GM12801 (cell line): ENCODE results near the gene SNX5.

Source experiments
- CTCF ChIP-seq: IDR thresholded peaks from one replicate; pipeline ENCODE4 v1.5.1; 2011; ENCODE audit warnings: control low read depth; ENCODE audit not compliant: insufficient read length; ENCODE audit errors: extremely low read depth

SNX5 gene

GRCh38 chr20:17956099-17956685 is 12.4 kb downstream of the SNX5 start:
- no peak for TF ChIP-seq CTCF

- TF ChIP-seq CTCF = no peak
Measured at GRCh38 chr20:17955302-17955701, 13.3 kb downstream of the SNX5 start.

DNA sequence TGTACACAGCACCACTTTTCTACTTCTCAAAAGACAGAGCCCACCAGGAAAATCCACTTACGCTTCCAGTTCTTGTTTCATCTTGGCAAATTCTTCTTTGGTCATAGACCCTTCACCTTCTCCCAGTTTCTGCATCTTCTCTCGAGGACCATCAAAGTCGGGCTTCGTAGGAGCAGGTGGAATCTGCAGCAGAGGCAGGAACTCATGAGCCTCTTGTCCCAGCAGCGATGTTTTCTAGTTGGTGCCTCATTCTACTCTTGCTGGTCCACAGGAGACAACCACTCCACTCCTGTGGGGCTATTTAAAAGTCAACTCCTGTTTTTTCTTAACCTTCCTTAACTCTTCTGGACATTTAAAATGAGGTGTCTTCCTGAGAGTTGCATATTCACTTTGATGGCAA is 14.7 kb downstream of the SNX5 start:
- no peak for TF ChIP-seq CTCF

- TF ChIP-seq CTCF = no peak
Measured at GRCh38 chr20:17952692-17953684, 15.6 kb downstream of the SNX5 start.

DNA sequence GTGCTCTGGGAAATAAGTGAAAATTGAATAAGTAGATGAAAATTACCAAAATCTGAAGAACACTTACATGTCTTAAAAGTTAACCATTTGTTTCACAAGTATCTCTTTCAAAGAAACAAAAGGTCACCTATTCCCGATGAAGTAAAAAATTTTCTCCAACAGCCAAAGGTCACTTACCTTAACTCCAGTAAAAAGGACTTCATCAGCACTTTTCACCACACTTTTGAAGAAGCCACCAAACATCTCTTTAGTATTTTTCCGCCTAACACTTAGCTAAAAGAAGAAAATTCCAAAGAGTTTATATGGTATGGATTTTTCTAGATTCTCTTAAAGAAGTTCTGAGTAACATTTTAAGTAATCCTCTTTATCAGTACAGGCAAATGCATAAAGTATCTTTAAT is 17.3 kb downstream of the SNX5 start:
- no peak for TF ChIP-seq CTCF

- TF ChIP-seq CTCF = no peak
Measured at GRCh38 chr20:17950670-17951069, 17.9 kb downstream of the SNX5 start.

DNA sequence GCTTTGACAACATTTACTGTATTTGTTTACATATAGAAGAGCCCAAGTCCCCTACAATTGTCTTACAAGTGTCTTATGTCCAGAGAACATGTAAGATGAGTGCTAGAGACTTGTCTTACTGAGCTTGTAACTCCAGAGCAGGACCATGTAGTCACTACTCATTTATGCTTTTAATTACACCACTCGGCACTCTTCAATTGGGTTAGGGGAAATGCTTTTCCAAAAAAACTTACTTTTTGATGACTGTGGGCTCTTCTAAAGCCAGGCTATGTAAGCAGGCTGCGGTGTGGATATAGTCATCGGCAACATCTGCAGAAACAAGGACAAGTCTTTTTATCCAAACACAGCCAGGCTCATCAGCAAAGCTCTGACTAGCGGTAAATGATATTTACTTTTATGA is 18.7 kb downstream of the SNX5 start:
- no peak for TF ChIP-seq CTCF
